Dendritic cell treated with granulocyte-macrophage colony-stimulating factor and Interleukin-4, amounts not matched to agents 40 ng/mL and 50 ng/mL, for 4 days (primary cell): Measurements from ENCODE around the gene QSER1.
"Not testable (repeated sequence)": the region's sequence is repeated elsewhere in the genome, so short reads cannot be mapped to it uniquely, and the experiment has no call there.

Experiments
- H3K27ac Mint-ChIP-seq: one replicate; pipeline ENCODE4 v1.8.0; 2022; ENCODE audit warnings: mild to moderate bottlenecking, mixed read lengths
- H3K27me3 Mint-ChIP-seq: one replicate; pipeline ENCODE4 v1.8.0; 2022; ENCODE audit warnings: mild to moderate bottlenecking, mixed read lengths
- H3K36me3 Mint-ChIP-seq: one replicate; pipeline ENCODE4 v1.8.0; 2022; ENCODE audit warnings: low read depth, mixed read lengths
- H3K4me1 Mint-ChIP-seq: one replicate; pipeline ENCODE4 v1.8.0; 2022; ENCODE audit warnings: low read depth, mixed read lengths
- H3K4me3 Mint-ChIP-seq: one replicate; pipeline ENCODE4 v1.8.0; 2022; ENCODE audit warnings: mild to moderate bottlenecking, moderate library complexity, mixed read lengths
- H3K9me3 Mint-ChIP-seq: one replicate; pipeline ENCODE4 v1.8.0; 2022; ENCODE audit warnings: mixed read lengths
- intact Hi-C: fragments of 100-400 bp; cut with micrococcal nuclease; formaldehyde crosslinking; loops from one replicate; pipeline ENCODE4 v1.15.0; 2022

Gene QSER1

GRCh38 chr11:32892355-32893092 is at the start of gene QSER1:
Gene QSER1 (plus strand): TSS chr11:32892811. CDS start chr11:32893126, 315 bp downstream.
- intact Hi-C loops = loop anchor here (5.0 kb wide), 3 partner anchors 60 to 170 kb away; no protein-coding TSS in a partner anchor
- peak within 1 kb of the TSS; percentile 88 for H3K27ac Mint-ChIP-seq
- no peaks in the 10 kb centered on the region for H3K9me3 Mint-ChIP-seq
- peak within 1 kb of the TSS; percentile 92 for H3K4me3 Mint-ChIP-seq
- peaks cover 15% of the 10 kb centered on the region for H3K4me1 Mint-ChIP-seq
- peaks cover 3% of the 10 kb centered on the region for H3K27me3 Mint-ChIP-seq
- H3K36me3 Mint-ChIP-seq = peaks cover 16% of the 10 kb centered on the region

GRCh38 chr11:32843544-32843943 is 49.1 kb upstream of the QSER1 start:
- Mint-ChIP-seq H3K27ac (peak overlapping the region; percentile 25), H3K4me1 (peaks cover 41% of the 10 kb centered on the region), H3K36me3 (peaks cover 59% of the 10 kb centered on the region), H3K9me3 (peaks cover 11% of the 10 kb centered on the region), H3K27me3 (no peaks in the 10 kb centered on the region), H3K4me3 (no peak overlapping the region)
- intact Hi-C loops = loop anchor here (10.0 kb wide), 1 partner anchor 221 kb away; no protein-coding TSS in a partner anchor

GRCh38 chr11:32847511-32847910 is 45.1 kb upstream of the QSER1 start:
- H3K27ac Mint-ChIP-seq = peak overlapping the region; percentile 64
- H3K4me3 Mint-ChIP-seq = no peak overlapping the region
- H3K27me3 Mint-ChIP-seq = no peaks in the 10 kb centered on the region
- peaks cover 60% of the 10 kb centered on the region for H3K4me1 Mint-ChIP-seq
- H3K36me3 Mint-ChIP-seq = peaks cover 39% of the 10 kb centered on the region
- H3K9me3 Mint-ChIP-seq = peaks cover 11% of the 10 kb centered on the region
- intact Hi-C loops = loop anchor here (10.0 kb wide), 1 partner anchor 217 kb away; no protein-coding TSS in a partner anchor

- Mint-ChIP-seq H3K27ac (peak overlapping the region; percentile 72), H3K9me3 (peaks cover 11% of the 10 kb centered on the region)
- intact Hi-C loops = loop anchor here (10.0 kb wide), 1 partner anchor 215 kb away; no protein-coding TSS in a partner anchor
Observed at GRCh38 chr11:32849761-32850160, 42.9 kb upstream of the QSER1 start.

GRCh38 chr11:32851251-32851650 is 41.4 kb upstream of the QSER1 start:
- no peak overlapping the region for H3K27ac Mint-ChIP-seq
- no peaks in the 10 kb centered on the region for H3K27me3 Mint-ChIP-seq
- H3K4me3 Mint-ChIP-seq = no peak overlapping the region
- H3K4me1 Mint-ChIP-seq = peaks cover 54% of the 10 kb centered on the region
- intact Hi-C loops = no loop called here
- peaks cover 11% of the 10 kb centered on the region for H3K9me3 Mint-ChIP-seq
- H3K36me3 Mint-ChIP-seq = peaks cover 32% of the 10 kb centered on the region

More at GRCh38 chr11:32849761-32850160, 42.9 kb upstream of the QSER1 start:
- H3K4me3 Mint-ChIP-seq = peak overlapping the region; percentile 30
- H3K4me1 Mint-ChIP-seq = peaks cover 64% of the 10 kb centered on the region
- H3K36me3 Mint-ChIP-seq = peaks cover 47% of the 10 kb centered on the region
- H3K27me3 Mint-ChIP-seq = no peaks in the 10 kb centered on the region

- H3K27me3 Mint-ChIP-seq = no peaks in the 10 kb centered on the region
- H3K4me3 Mint-ChIP-seq = peak overlapping the region; percentile 72
- H3K9me3 Mint-ChIP-seq = peaks cover 11% of the 10 kb centered on the region
- peaks cover 48% of the 10 kb centered on the region for H3K4me1 Mint-ChIP-seq
- H3K36me3 Mint-ChIP-seq = peaks cover 27% of the 10 kb centered on the region
- peak overlapping the region; percentile 86 for H3K27ac Mint-ChIP-seq
- intact Hi-C loops = no loop called here
Observed at GRCh38 chr11:32852207-32852606, 40.4 kb upstream of the QSER1 start.

GRCh38 chr11:32855601-32856000 is 37.0 kb upstream of the QSER1 start:
- H3K9me3 Mint-ChIP-seq = no peaks in the 10 kb centered on the region
- no peak overlapping the region for H3K27ac Mint-ChIP-seq
- no peak overlapping the region for H3K4me3 Mint-ChIP-seq
- intact Hi-C loops = no loop called here
- peaks cover 21% of the 10 kb centered on the region for H3K36me3 Mint-ChIP-seq
- peaks cover 25% of the 10 kb centered on the region for H3K4me1 Mint-ChIP-seq
- H3K27me3 Mint-ChIP-seq = no peaks in the 10 kb centered on the region

GRCh38 chr11:32858731-32859130 is 33.9 kb upstream of the QSER1 start:
- intact Hi-C loops = no loop called here
- Mint-ChIP-seq H3K9me3 (no peaks in the 10 kb centered on the region), H3K4me3 (no peak overlapping the region), H3K27ac (no peak overlapping the region), H3K27me3 (no peaks in the 10 kb centered on the region), H3K36me3 (peaks cover 13% of the 10 kb centered on the region), H3K4me1 (peaks cover under 1% of the 10 kb centered on the region)

GRCh38 chr11:32861850-32862577 is 30.6 kb upstream of the QSER1 start:
- Mint-ChIP-seq H3K9me3 (no peaks in the 10 kb centered on the region), H3K4me3 (no peak overlapping the region), H3K36me3 (peaks cover 6% of the 10 kb centered on the region), H3K4me1 (no peaks in the 10 kb centered on the region), H3K27me3 (no peaks in the 10 kb centered on the region), H3K27ac (no peak overlapping the region)
- intact Hi-C loops = no loop called here

- H3K4me3 Mint-ChIP-seq = no peak overlapping the region
- H3K36me3 Mint-ChIP-seq = no peaks in the 10 kb centered on the region
- no peaks in the 10 kb centered on the region for H3K9me3 Mint-ChIP-seq
Observed at GRCh38 chr11:32864555-32864954, 28.1 kb upstream of the QSER1 start.

GRCh38 chr11:32868752-32869151 is 23.9 kb upstream of the QSER1 start:
- H3K27me3 Mint-ChIP-seq, intact Hi-C loops, H3K27ac Mint-ChIP-seq, H3K4me3 Mint-ChIP-seq, H3K36me3 Mint-ChIP-seq, H3K4me1 Mint-ChIP-seq, H3K9me3 Mint-ChIP-seq: not testable (repeated sequence)

More at GRCh38 chr11:32864555-32864954, 28.1 kb upstream of the QSER1 start:
- Mint-ChIP-seq H3K4me1 (no peaks in the 10 kb centered on the region), H3K27ac (no peak overlapping the region), H3K27me3 (no peaks in the 10 kb centered on the region)
- intact Hi-C loops = no loop called here

GRCh38 chr11:32870676-32871075 is 21.9 kb upstream of the QSER1 start:
- Mint-ChIP-seq H3K27ac (no peak overlapping the region), H3K36me3 (no peaks in the 10 kb centered on the region), H3K27me3 (no peaks in the 10 kb centered on the region), H3K4me1 (no peaks in the 10 kb centered on the region), H3K4me3 (no peak overlapping the region), H3K9me3 (no peaks in the 10 kb centered on the region)
- intact Hi-C loops = no loop called here

GRCh38 chr11:32874132-32874531 is 18.5 kb upstream of the QSER1 start:
- intact Hi-C loops = no loop called here
- no peak overlapping the region for H3K4me3 Mint-ChIP-seq
- no peaks in the 10 kb centered on the region for H3K36me3 Mint-ChIP-seq
- no peak overlapping the region for H3K27ac Mint-ChIP-seq
- no peaks in the 10 kb centered on the region for H3K4me1 Mint-ChIP-seq
- H3K9me3 Mint-ChIP-seq = no peaks in the 10 kb centered on the region
- no peaks in the 10 kb centered on the region for H3K27me3 Mint-ChIP-seq

- no peak overlapping the region for H3K4me3 Mint-ChIP-seq
- H3K27ac Mint-ChIP-seq = no peak overlapping the region
- no peaks in the 10 kb centered on the region for H3K27me3 Mint-ChIP-seq
- no peaks in the 10 kb centered on the region for H3K9me3 Mint-ChIP-seq
- intact Hi-C loops = loop anchor here (5.0 kb wide), 1 partner anchor 234 kb away; no protein-coding TSS in a partner anchor
- no peaks in the 10 kb centered on the region for H3K36me3 Mint-ChIP-seq
- no peaks in the 10 kb centered on the region for H3K4me1 Mint-ChIP-seq
Observed at GRCh38 chr11:32881286-32881685, 11.3 kb upstream of the QSER1 start.
